IPS-18c (cell line): ENCODE data around the gene LRRFIP2.
"Not testable (repeated sequence)": the region's sequence is repeated elsewhere in the genome, so short reads cannot be mapped to it uniquely, and the experiment has no call there.

Experiments used
- H3K4me3 ChIP-seq: 2 replicates; pipeline ENCODE4 v1.7.0; 2013; ENCODE audit warnings: low read depth, mild to moderate bottlenecking, low read length, moderate library complexity; ENCODE audit not compliant: insufficient read depth
- H3K9me3 ChIP-seq: one replicate; pipeline ENCODE4 v1.6.1; 2013; ENCODE audit warnings: mild to moderate bottlenecking, low read length, moderate library complexity; ENCODE audit not compliant: control insufficient read depth, insufficient read depth

LRRFIP2 gene

GRCh38 chr3:37162501-37163245 lies 11.7 kb downstream of the LRRFIP2 start:
- H3K9me3 ChIP-seq, result no peaks in the 10 kb centered on the region

GRCh38 chr3:37161351-37161750 lies 13.0 kb downstream of the LRRFIP2 start:
- no peak overlapping the region for H3K4me3 ChIP-seq

More at GRCh38 chr3:37162501-37163245, 11.7 kb downstream of the LRRFIP2 start:
- no peak overlapping the region for H3K4me3 ChIP-seq

GRCh38 chr3:37155782-37156181 lies 18.6 kb downstream of the LRRFIP2 start:
- H3K9me3 ChIP-seq, result no peaks in the 10 kb centered on the region
- H3K4me3 ChIP-seq, result no peak overlapping the region

More at GRCh38 chr3:37161351-37161750, 13.0 kb downstream of the LRRFIP2 start:
- no peaks in the 10 kb centered on the region for H3K9me3 ChIP-seq

- Histone ChIP-seq H3K4me3 (no peak overlapping the region), H3K9me3 (no peaks in the 10 kb centered on the region)
These were observed 19.6 kb downstream of the LRRFIP2 start for GRCh38 chr3:37154668-37155314.

- no peak overlapping the region for H3K4me3 ChIP-seq
- H3K9me3 ChIP-seq, result no peaks in the 10 kb centered on the region
These were observed 23.8 kb downstream of the LRRFIP2 start for GRCh38 chr3:37150621-37151020.

GRCh38 chr3:37149257-37149656 lies 25.1 kb downstream of the LRRFIP2 start:
- Histone ChIP-seq H3K9me3 (no peaks in the 10 kb centered on the region), H3K4me3 (no peak overlapping the region)

GRCh38 chr3:37148208-37148607 lies 26.2 kb downstream of the LRRFIP2 start:
- H3K9me3 ChIP-seq, result no peaks in the 10 kb centered on the region

GRCh38 chr3:37147666-37148065 lies 26.7 kb downstream of the LRRFIP2 start:
- Histone ChIP-seq H3K4me3 (no peak overlapping the region), H3K9me3 (no peaks in the 10 kb centered on the region)

More at GRCh38 chr3:37148208-37148607, 26.2 kb downstream of the LRRFIP2 start:
- H3K4me3 ChIP-seq, result no peak overlapping the region

GRCh38 chr3:37146927-37147326 lies 27.5 kb downstream of the LRRFIP2 start:
- not testable (repeated sequence) for H3K9me3 ChIP-seq, H3K4me3 ChIP-seq

- H3K9me3 ChIP-seq, result no peaks in the 10 kb centered on the region
These were observed 28.8 kb downstream of the LRRFIP2 start for GRCh38 chr3:37145611-37146010.

GRCh38 chr3:37144806-37145205 lies 29.6 kb downstream of the LRRFIP2 start:
- Histone ChIP-seq H3K9me3 (no peaks in the 10 kb centered on the region), H3K4me3 (no peak overlapping the region)

More at GRCh38 chr3:37145611-37146010, 28.8 kb downstream of the LRRFIP2 start:
- H3K4me3 ChIP-seq, result no peak overlapping the region

- Histone ChIP-seq H3K9me3 (no peaks in the 10 kb centered on the region), H3K4me3 (no peak overlapping the region)
These were observed 30.6 kb downstream of the LRRFIP2 start for GRCh38 chr3:37143821-37144220.

- H3K9me3 ChIP-seq, result no peaks in the 10 kb centered on the region
- no peak overlapping the region for H3K4me3 ChIP-seq
These were observed 32.7 kb downstream of the LRRFIP2 start for GRCh38 chr3:37141676-37142075.

- no peak overlapping the region for H3K4me3 ChIP-seq
- no peaks in the 10 kb centered on the region for H3K9me3 ChIP-seq
These were observed 33.4 kb downstream of the LRRFIP2 start for GRCh38 chr3:37140899-37141541.

GRCh38 chr3:37139567-37140052 lies 34.8 kb downstream of the LRRFIP2 start:
- Histone ChIP-seq H3K9me3 (no peaks in the 10 kb centered on the region), H3K4me3 (no peak overlapping the region)

- Histone ChIP-seq H3K4me3 (no peak overlapping the region), H3K9me3 (no peaks in the 10 kb centered on the region)
These were observed 35.6 kb downstream of the LRRFIP2 start for GRCh38 chr3:37138816-37139215.

- H3K4me3 ChIP-seq, result no peak overlapping the region
These were observed 36.9 kb downstream of the LRRFIP2 start for GRCh38 chr3:37137516-37137915.

GRCh38 chr3:37136067-37136466 lies 38.3 kb downstream of the LRRFIP2 start:
- Histone ChIP-seq H3K9me3 (no peaks in the 10 kb centered on the region), H3K4me3 (no peak overlapping the region)

More at GRCh38 chr3:37137516-37137915, 36.9 kb downstream of the LRRFIP2 start:
- H3K9me3 ChIP-seq, result no peaks in the 10 kb centered on the region
